Panc1 (cell line): Measurements from ENCODE around the gene PPP1R2. TPM values are rescaled to one million over a fixed set of nuclear protein-coding genes. Genes with fewer than 3 reads are reported as not detected.

Experiments
- ATAC-seq: fragments of 200-7000 bp; cut with Tn5 transposase; 2 replicates; pipeline ENCODE4 v1.9.1; 2020; ENCODE audit warnings: mild to moderate bottlenecking, moderate library complexity
- BruUV-seq: library from RNA; stranded (reverse); fragments of 400-500 nt; replicated peaks from 2 replicates; lab custom pipeline; 2021; lab: Mats Ljungman, UMichigan
- CTCF ChIA-PET: fragments of 300-600 bp; sonication (Branson Sonifier 250); formaldehyde crosslinking; loops from one replicate; lab custom pipeline; 2022; ENCODE audit warnings: antibody characterized with exemption; lab: Charles Lee
- POLR2A ChIA-PET: fragments of 300-600 bp; sonication (Branson Sonifier 250); formaldehyde crosslinking; loops from one replicate; lab custom pipeline; 2022; ENCODE audit warnings: antibody characterized with exemption; lab: Charles Lee
- DNase-seq: peaks from one replicate; pipeline ENCODE4 v3.0.0-alpha.2; 2010; ENCODE audit warnings: low read depth, low spot score
- H3K27ac ChIP-seq: 2 replicates; pipeline ENCODE4 v1.5.1; 2011; ENCODE audit warnings: mild to moderate bottlenecking, low read length, inconsistent platforms
- H3K27me3 ChIP-seq: fragments of 200-500 bp; sonication (Bioruptor generic); 2 replicates; pipeline ENCODE4 v1.6.0; 2014; ENCODE audit warnings: low read length, inconsistent platforms; ENCODE audit not compliant: control insufficient read depth, insufficient read depth
- H3K36me3 ChIP-seq: fragments of 200-500 bp; sonication (Bioruptor generic); 2 replicates; pipeline ENCODE4 v1.5.1; 2014; ENCODE audit warnings: inconsistent platforms, mild to moderate bottlenecking, low read length, moderate library complexity; ENCODE audit not compliant: control insufficient read depth, insufficient read depth
- H3K4me1 ChIP-seq: 2 replicates; pipeline ENCODE4 v1.5.1; 2011; ENCODE audit warnings: inconsistent platforms, mild to moderate bottlenecking, low read length, moderate library complexity; ENCODE audit not compliant: control insufficient read depth, insufficient read depth
- H3K4me3 ChIP-seq, 2 experiments: 2 replicates each; pipeline ENCODE4 v1.5.1; 2011 to 2012; ENCODE audit warnings: low read depth in 2 of 2, low read length in 2 of 2, mild to moderate bottlenecking in 2 of 2, inconsistent platforms in 1 of 2, moderate library complexity in 1 of 2
- H3K9me3 ChIP-seq: fragments of 200-500 bp; sonication (Bioruptor generic); 2 replicates; pipeline ENCODE4 v1.5.1; 2014; ENCODE audit warnings: low read depth, mild to moderate bottlenecking, inconsistent platforms, low read length, moderate library complexity; ENCODE audit not compliant: control insufficient read depth, insufficient read depth
- CTCF ChIP-seq: fragments of 450-650 bp; IDR thresholded peaks from 2 replicates; pipeline ENCODE4 v1.5.1; 2017; ENCODE audit warnings: mild to moderate bottlenecking
- POLR2AphosphoS5 ChIP-seq: IDR thresholded peaks from 2 replicates; pipeline ENCODE4 v1.6.1; 2012; ENCODE audit warnings: mild to moderate bottlenecking, low read depth, low read length, moderate library complexity
- SIN3A ChIP-seq: IDR thresholded peaks from 2 replicates; pipeline ENCODE4 v1.6.1; 2012; ENCODE audit warnings: low read depth, mild to moderate bottlenecking, low read length, moderate library complexity, borderline replicate concordance; ENCODE audit not compliant: insufficient read depth
- TCF7L2 ChIP-seq: IDR thresholded peaks from 2 replicates; pipeline ENCODE4 v1.6.1; 2011; ENCODE audit warnings: mild to moderate bottlenecking, low read depth, low read length, inconsistent platforms
- in situ Hi-C: cut with HindIII; loops from 2 replicates; pipeline ENCODE4 v1.10.0; 2016; ENCODE audit warnings: low sequenced_read_pairs, low pct_unique_long_range_greater_than_20kb
- intact Hi-C: fragments of 100-400 bp; cut with micrococcal nuclease; formaldehyde crosslinking; loops from one replicate; pipeline ENCODE4 v1.10.0; 2022; ENCODE audit not compliant: unreplicated experiment
- total RNA-seq: library from RNA; stranded (reverse); gene quantifications from one replicate; pipeline ENCODE4 v1.2.1, GENCODE V29; 2021; ENCODE audit not compliant: unreplicated experiment
- TF ChIP-seq, protein P1 (sequence below), 2 experiments: IDR thresholded peaks; 2 replicates each; pipeline ENCODE4 v1.6.1; 2011 to 2012; ENCODE audit warnings: low read depth in 2 of 2, control low read depth in 1 of 2, low read length in 1 of 2, mild to moderate bottlenecking in 1 of 2, moderate library complexity in 1 of 2; ENCODE audit not compliant: insufficient read depth in 1 of 2

PPP1R2 gene
- total RNA-seq, 1 experiment from 2014 or later = 60.2 TPM

- H3K4me3 ChIP-seq = no peak overlapping the region
- TF ChIP-seq CTCF = no peak
- no peak for TF ChIP-seq SIN3A
- TF ChIP-seq TCF7L2 = no peak
- TF ChIP-seq, protein P1, sequence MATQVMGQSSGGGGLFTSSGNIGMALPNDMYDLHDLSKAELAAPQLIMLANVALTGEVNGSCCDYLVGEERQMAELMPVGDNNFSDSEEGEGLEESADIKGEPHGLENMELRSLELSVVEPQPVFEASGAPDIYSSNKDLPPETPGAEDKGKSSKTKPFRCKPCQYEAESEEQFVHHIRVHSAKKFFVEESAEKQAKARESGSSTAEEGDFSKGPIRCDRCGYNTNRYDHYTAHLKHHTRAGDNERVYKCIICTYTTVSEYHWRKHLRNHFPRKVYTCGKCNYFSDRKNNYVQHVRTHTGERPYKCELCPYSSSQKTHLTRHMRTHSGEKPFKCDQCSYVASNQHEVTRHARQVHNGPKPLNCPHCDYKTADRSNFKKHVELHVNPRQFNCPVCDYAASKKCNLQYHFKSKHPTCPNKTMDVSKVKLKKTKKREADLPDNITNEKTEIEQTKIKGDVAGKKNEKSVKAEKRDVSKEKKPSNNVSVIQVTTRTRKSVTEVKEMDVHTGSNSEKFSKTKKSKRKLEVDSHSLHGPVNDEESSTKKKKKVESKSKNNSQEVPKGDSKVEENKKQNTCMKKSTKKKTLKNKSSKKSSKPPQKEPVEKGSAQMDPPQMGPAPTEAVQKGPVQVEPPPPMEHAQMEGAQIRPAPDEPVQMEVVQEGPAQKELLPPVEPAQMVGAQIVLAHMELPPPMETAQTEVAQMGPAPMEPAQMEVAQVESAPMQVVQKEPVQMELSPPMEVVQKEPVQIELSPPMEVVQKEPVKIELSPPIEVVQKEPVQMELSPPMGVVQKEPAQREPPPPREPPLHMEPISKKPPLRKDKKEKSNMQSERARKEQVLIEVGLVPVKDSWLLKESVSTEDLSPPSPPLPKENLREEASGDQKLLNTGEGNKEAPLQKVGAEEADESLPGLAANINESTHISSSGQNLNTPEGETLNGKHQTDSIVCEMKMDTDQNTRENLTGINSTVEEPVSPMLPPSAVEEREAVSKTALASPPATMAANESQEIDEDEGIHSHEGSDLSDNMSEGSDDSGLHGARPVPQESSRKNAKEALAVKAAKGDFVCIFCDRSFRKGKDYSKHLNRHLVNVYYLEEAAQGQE (IDR thresholded peaks at IDR 0.05; ENCODE audit: insufficient read depth in 1 of 2, low read depth in 2 of 2, low read length in 1 of 2) = no peak
- TF ChIP-seq POLR2AphosphoS5 = no peak
Observed at GRCh38 chr3:195554458-195554857, 11.3 kb upstream of the PPP1R2 start.

GRCh38 chr3:195553268-195553667, 10.1 kb upstream of the PPP1R2 start:
- Histone ChIP-seq H3K36me3 (no peaks in the 10 kb centered on the region), H3K9me3 (no peaks in the 10 kb centered on the region), H3K27ac (no peak overlapping the region), H3K4me1 (no peaks in the 10 kb centered on the region), H3K4me3 (no peak overlapping the region), H3K27me3 (no peaks in the 10 kb centered on the region)
- in situ Hi-C loops (no loop called here), intact Hi-C loops (no loop called here)
- ATAC-seq (no peak), DNase-seq (no peak)
- POLR2A ChIA-PET = interaction anchor here (1.2 kb wide), 1 partner anchor 14 kb away, joined by 3 read pairs; no protein-coding TSS in a partner anchor
- CTCF ChIA-PET = no interaction called here
- BruUV-seq = no TSS peak
- TF ChIP-seq, protein P1 (IDR thresholded peaks at IDR 0.05; ENCODE audit: insufficient read depth in 1 of 2, low read depth in 2 of 2, low read length in 1 of 2) = no peak
- no peak for TF ChIP-seq SIN3A
- TF ChIP-seq CTCF = no peak
- no peak for TF ChIP-seq POLR2AphosphoS5
- no peak for TF ChIP-seq TCF7L2

More at GRCh38 chr3:195554458-195554857, 11.3 kb upstream of the PPP1R2 start:
- H3K27me3 ChIP-seq = no peaks in the 10 kb centered on the region
- ATAC-seq = no peak
- no peaks in the 10 kb centered on the region for H3K4me1 ChIP-seq
- H3K27ac ChIP-seq = no peak overlapping the region
- H3K36me3 ChIP-seq = no peaks in the 10 kb centered on the region
- ChIA-PET CTCF (no interaction called here), POLR2A (no interaction called here)
- no peak for DNase-seq
- no TSS peak for BruUV-seq
- no peaks in the 10 kb centered on the region for H3K9me3 ChIP-seq
- intact Hi-C loops = no loop called here
- in situ Hi-C loops = no loop called here
